Measurements from ENCODE around the gene ROM1. TPM values are rescaled to one million over a fixed set of nuclear protein-coding genes. Genes with fewer than 3 reads are reported as not detected.
"Not testable (repeated sequence)": the region's sequence is repeated elsewhere in the genome, so short reads cannot be mapped to it uniquely, and the experiment has no call there.

The ROM1 gene
- total RNA-seq, 1 experiment from 2014 or later = 0.45 TPM

GRCh38 chr11:62578541-62578940 is 34.5 kb upstream of the ROM1 start:
- Histone ChIP-seq H3K27ac (ENCODE audit: low read length) (no peak overlapping the region), H2AFZ (ENCODE audit: low read length) (no peak overlapping the region), H3K36me3 (ENCODE audit: insufficient read depth, low read length) (peaks cover 4% of the 10 kb centered on the region; the same call in 1 of the 2 replicates), H3K4me1 (ENCODE audit: low read length) (peaks cover 17% of the 10 kb centered on the region), H3K9ac (ENCODE audit: low read length) (no peak overlapping the region), H3K79me2 (ENCODE audit: low read length) (peaks cover 1% of the 10 kb centered on the region), H3K27me3 (ENCODE audit: low read length) (no peaks in the 10 kb centered on the region), H3K9me2 (replicated peaks; ENCODE audit: insufficient read depth, low read length) (no peaks in the 10 kb centered on the region), H3K9me3 (ENCODE audit: low read length) (no peaks in the 10 kb centered on the region), H3K4me2 (ENCODE audit: low read depth, low read length, poor library complexity, severe bottlenecking) (no peak overlapping the region), H3K4me3 (ENCODE audit: low read length) (no peak overlapping the region), H4K20me1 (ENCODE audit: insufficient read depth, low read depth, low read length) (no peaks in the 10 kb centered on the region)
- DNase-seq = no peak

GRCh38 chr11:62579252-62579651 is 33.8 kb upstream of the ROM1 start:
- Histone ChIP-seq H3K9me3 (ENCODE audit: low read length) (no peaks in the 10 kb centered on the region), H3K9ac (ENCODE audit: low read length) (no peak overlapping the region), H3K4me3 (ENCODE audit: low read length) (no peak overlapping the region), H3K9me2 (replicated peaks; ENCODE audit: insufficient read depth, low read length) (no peaks in the 10 kb centered on the region), H3K27ac (ENCODE audit: low read length) (no peak overlapping the region), H3K79me2 (ENCODE audit: low read length) (no peaks in the 10 kb centered on the region), H3K4me1 (ENCODE audit: low read length) (peaks cover 15% of the 10 kb centered on the region), H4K20me1 (ENCODE audit: insufficient read depth, low read depth, low read length) (no peaks in the 10 kb centered on the region), H2AFZ (ENCODE audit: low read length) (no peak overlapping the region), H3K27me3 (ENCODE audit: low read length) (no peaks in the 10 kb centered on the region), H3K36me3 (ENCODE audit: insufficient read depth, low read length) (peaks cover 10% of the 10 kb centered on the region; the same call in 1 of the 2 replicates), H3K4me2 (ENCODE audit: low read depth, low read length, poor library complexity, severe bottlenecking) (no peak overlapping the region)
- no peak for DNase-seq

GRCh38 chr11:62580959-62581715 is 31.9 kb upstream of the ROM1 start:
- Histone ChIP-seq H3K9me3 (ENCODE audit: low read length) (no peaks in the 10 kb centered on the region), H3K9me2 (replicated peaks; ENCODE audit: insufficient read depth, low read length) (no peaks in the 10 kb centered on the region), H2AFZ (ENCODE audit: low read length) (no peak overlapping the region), H4K20me1 (ENCODE audit: insufficient read depth, low read depth, low read length) (no peaks in the 10 kb centered on the region), H3K4me2 (ENCODE audit: low read depth, low read length, poor library complexity, severe bottlenecking) (no peak overlapping the region), H3K4me3 (ENCODE audit: low read length) (no peak overlapping the region), H3K27ac (ENCODE audit: low read length) (no peak overlapping the region), H3K36me3 (ENCODE audit: insufficient read depth, low read length) (peaks cover 17% of the 10 kb centered on the region), H3K79me2 (ENCODE audit: low read length) (peaks cover 9% of the 10 kb centered on the region), H3K27me3 (ENCODE audit: low read length) (no peaks in the 10 kb centered on the region), H3K4me1 (ENCODE audit: low read length) (no peaks in the 10 kb centered on the region), H3K9ac (ENCODE audit: low read length) (no peak overlapping the region)
- DNase-seq = no peak

DNA sequence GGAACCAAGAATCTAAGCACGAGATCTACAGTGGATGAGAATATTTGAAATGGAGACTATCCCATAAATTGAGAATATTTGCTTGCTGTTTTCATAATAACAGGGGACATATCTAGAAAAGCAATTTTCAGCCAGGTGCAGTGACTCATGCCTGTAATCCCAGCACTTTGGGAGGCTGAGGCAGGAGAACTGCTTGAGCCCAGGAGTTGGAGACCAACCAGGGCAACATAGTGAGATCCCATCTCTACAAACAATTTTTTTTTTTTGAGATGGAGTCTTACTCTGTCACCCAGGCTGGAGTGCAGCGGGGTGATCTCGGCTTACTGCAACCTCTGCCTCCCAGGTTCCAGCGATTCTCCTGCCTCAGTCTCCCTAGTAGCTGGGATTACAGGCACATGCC is 31.3 kb upstream of the ROM1 start:
- not testable (repeated sequence) for H3K4me1 ChIP-seq (ENCODE audit: low read length); H3K4me3 ChIP-seq (ENCODE audit: low read length); H3K9ac ChIP-seq (ENCODE audit: low read length); DNase-seq; H3K9me3 ChIP-seq (ENCODE audit: low read length); H3K27ac ChIP-seq (ENCODE audit: low read length); H3K4me2 ChIP-seq (ENCODE audit: low read depth, low read length, poor library complexity, severe bottlenecking); H4K20me1 ChIP-seq (ENCODE audit: insufficient read depth, low read depth, low read length); H3K27me3 ChIP-seq (ENCODE audit: low read length); H3K9me2 ChIP-seq (replicated peaks; ENCODE audit: insufficient read depth, low read length); H2AFZ ChIP-seq (ENCODE audit: low read length)
- H3K36me3 ChIP-seq (ENCODE audit: insufficient read depth, low read length) = peaks cover 21% of the 10 kb centered on the region
- H3K79me2 ChIP-seq (ENCODE audit: low read length) = peaks cover 12% of the 10 kb centered on the region

- H3K9ac ChIP-seq (ENCODE audit: low read length); H3K27ac ChIP-seq (ENCODE audit: low read length); DNase-seq; H3K4me2 ChIP-seq (ENCODE audit: low read depth, low read length, poor library complexity, severe bottlenecking); H3K9me3 ChIP-seq (ENCODE audit: low read length); H3K9me2 ChIP-seq (replicated peaks; ENCODE audit: insufficient read depth, low read length); H4K20me1 ChIP-seq (ENCODE audit: insufficient read depth, low read depth, low read length); H3K27me3 ChIP-seq (ENCODE audit: low read length); H3K4me3 ChIP-seq (ENCODE audit: low read length); H2AFZ ChIP-seq (ENCODE audit: low read length): not testable (repeated sequence)
- H3K4me1 ChIP-seq (ENCODE audit: low read length) = peaks cover 10% of the 10 kb centered on the region
- H3K36me3 ChIP-seq (ENCODE audit: insufficient read depth, low read length) = peaks cover 29% of the 10 kb centered on the region
- H3K79me2 ChIP-seq (ENCODE audit: low read length) = peaks cover 40% of the 10 kb centered on the region
Observed at GRCh38 chr11:62585356-62585755, 27.7 kb upstream of the ROM1 start.

DNA sequence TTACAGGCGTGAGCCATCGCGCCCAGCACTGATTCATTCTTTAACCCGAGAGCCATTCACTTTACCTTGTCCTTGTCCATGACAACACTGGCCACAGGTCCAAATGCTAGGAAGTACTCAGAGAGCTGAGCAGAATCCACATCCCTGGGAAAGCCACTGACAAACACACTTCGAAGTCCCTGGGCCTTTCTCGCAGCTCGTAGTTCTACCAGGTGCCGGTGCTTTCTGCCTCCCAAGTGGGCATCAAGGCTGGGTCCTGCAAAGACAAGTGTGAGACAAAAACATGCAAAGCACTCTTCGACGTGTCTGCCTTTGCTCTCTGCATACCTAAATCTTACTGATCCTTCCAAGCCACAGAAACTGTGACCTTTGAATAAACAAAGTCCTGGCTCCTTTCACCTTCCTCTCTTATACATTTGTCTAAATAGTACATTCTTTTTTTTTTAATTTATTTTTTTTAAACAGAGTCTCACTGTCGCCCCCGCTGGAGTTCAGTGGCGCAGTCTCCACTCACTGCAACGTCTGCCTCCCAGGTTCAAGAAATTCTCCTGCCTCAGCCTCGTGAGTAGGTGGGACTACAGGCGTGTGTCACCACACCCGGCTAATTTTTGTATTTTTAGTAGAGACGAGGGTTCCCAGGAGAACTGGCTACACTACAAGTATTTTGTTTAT is 24.0 kb upstream of the ROM1 start:
- H3K4me1 ChIP-seq (ENCODE audit: low read length) = peaks cover 34% of the 10 kb centered on the region
- H3K9me3 ChIP-seq (ENCODE audit: low read length) = no peaks in the 10 kb centered on the region
- H3K27me3 ChIP-seq (ENCODE audit: low read length) = no peaks in the 10 kb centered on the region
- no peak overlapping the region for H3K27ac ChIP-seq (ENCODE audit: low read length)
- DNase-seq = no peak
- H3K4me2 ChIP-seq (ENCODE audit: low read depth, low read length, poor library complexity, severe bottlenecking) = peak overlapping the region; percentile 83
- H3K9ac ChIP-seq (ENCODE audit: low read length) = no peak overlapping the region
- H3K36me3 ChIP-seq (ENCODE audit: insufficient read depth, low read length) = peaks cover 30% of the 10 kb centered on the region
- no peaks in the 10 kb centered on the region for H3K9me2 ChIP-seq (replicated peaks; ENCODE audit: insufficient read depth, low read length)
- no peak overlapping the region for H3K4me3 ChIP-seq (ENCODE audit: low read length)
- H3K79me2 ChIP-seq (ENCODE audit: low read length) = peaks cover 50% of the 10 kb centered on the region
- no peaks in the 10 kb centered on the region for H4K20me1 ChIP-seq (ENCODE audit: insufficient read depth, low read depth, low read length)
- H2AFZ ChIP-seq (ENCODE audit: low read length) = no peak overlapping the region

DNA sequence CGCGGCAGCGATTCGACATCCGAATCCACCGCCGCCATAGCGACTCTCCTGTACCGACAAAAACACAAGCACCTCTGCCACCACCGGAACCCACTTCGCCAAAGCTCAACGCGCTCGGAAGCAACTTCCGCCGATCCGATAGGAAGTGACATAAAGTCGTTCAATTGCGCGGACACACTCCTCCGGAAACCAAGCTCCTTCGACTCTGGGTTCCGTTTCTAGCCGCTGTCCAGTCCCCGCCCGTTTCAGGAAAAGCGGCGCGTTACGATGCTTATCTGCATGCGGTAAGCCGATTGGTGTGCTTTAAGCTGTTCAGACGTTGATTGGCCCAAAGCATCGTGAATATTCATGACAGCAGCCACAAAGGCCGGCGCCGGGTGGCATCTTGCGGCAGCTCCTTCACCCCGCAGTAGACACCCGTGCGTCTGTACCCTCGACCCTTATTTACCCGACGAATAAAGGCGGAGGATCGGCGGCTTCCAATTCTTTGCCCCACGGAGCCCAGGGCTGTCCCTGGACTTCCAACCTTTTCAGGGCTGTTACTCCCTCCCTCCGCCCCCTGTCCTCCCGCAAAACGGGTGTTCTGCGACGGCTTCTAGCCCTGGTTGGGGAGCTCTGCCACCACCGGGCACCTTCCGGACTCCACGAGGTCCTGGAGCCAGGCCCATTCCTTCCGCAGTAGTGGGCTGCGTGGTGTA is 21.5 kb upstream of the ROM1 start, which contains the start of gene TUT1:
Gene TUT1 (minus strand): TSS at position 76 of the 698 bp plus-strand sequence. CDS start 38 bp downstream, at position 38.
- H2AFZ ChIP-seq (ENCODE audit: low read length) = no peak within 1 kb of the TSS

More for the DNA sequence above, 21.5 kb upstream of the ROM1 start, which contains the start of gene TUT1:
- Histone ChIP-seq H3K27me3 (ENCODE audit: low read length) (no peaks in the 10 kb centered on the region), H3K4me2 (ENCODE audit: low read depth, low read length, poor library complexity, severe bottlenecking) (peak within 1 kb of the TSS; percentile 88), H3K9ac (ENCODE audit: low read length) (peak within 1 kb of the TSS; percentile 86), H3K9me2 (replicated peaks; ENCODE audit: insufficient read depth, low read length) (no peaks in the 10 kb centered on the region), H3K4me3 (ENCODE audit: low read length) (peak within 1 kb of the TSS; percentile 93), H3K36me3 (ENCODE audit: insufficient read depth, low read length) (peaks cover 34% of the 10 kb centered on the region; the same call in 1 of the 2 replicates), H3K79me2 (ENCODE audit: low read length) (peaks cover 38% of the 10 kb centered on the region), H4K20me1 (ENCODE audit: insufficient read depth, low read depth, low read length) (no peaks in the 10 kb centered on the region), H3K4me1 (ENCODE audit: low read length) (peaks cover 34% of the 10 kb centered on the region), H3K9me3 (ENCODE audit: low read length) (no peaks in the 10 kb centered on the region), H3K27ac (ENCODE audit: low read length) (peak within 1 kb of the TSS; percentile 83)
- DNase-seq = peak; percentile 100
